GM18873 (cell line): ENCODE results near the gene RIC3.

Experiments used
- ATAC-seq: cut with Tn5 transposase; IDR thresholded peaks from one replicate; pipeline ENCODE4 v1.9.1; 2021; ENCODE audit warnings: mild to moderate bottlenecking, moderate library complexity, moderate number of reproducible peaks; ENCODE audit not compliant: unreplicated experiment, low FRiP score

RIC3 gene

GRCh38 chr11:8106679-8107078, 62.1 kb downstream of the RIC3 start:
- ATAC-seq, result no peak

GRCh38 chr11:8105666-8106065, 63.2 kb downstream of the RIC3 start:
- no peak for ATAC-seq

GRCh38 chr11:8105133-8105532, 63.7 kb downstream of the RIC3 start:
- ATAC-seq, result no peak

GRCh38 chr11:8103909-8104308, 64.9 kb downstream of the RIC3 start:
- no peak for ATAC-seq

- ATAC-seq, result no peak
Observed at GRCh38 chr11:8102965-8103364, 65.9 kb downstream of the RIC3 start.

GRCh38 chr11:8102296-8102915, 66.4 kb downstream of the RIC3 start:
- ATAC-seq, result no peak

GRCh38 chr11:8101421-8101820, 67.4 kb downstream of the RIC3 start:
- ATAC-seq, result no peak

GRCh38 chr11:8100605-8101004, 68.2 kb downstream of the RIC3 start:
- no peak for ATAC-seq

- ATAC-seq, result no peak
Observed at GRCh38 chr11:8100158-8100557, 68.7 kb downstream of the RIC3 start.

GRCh38 chr11:8099291-8099899, 69.4 kb downstream of the RIC3 start:
- ATAC-seq, result no peak

GRCh38 chr11:8098879-8099278, 69.9 kb downstream of the RIC3 start:
- ATAC-seq, result no peak

- ATAC-seq, result no peak
Observed at GRCh38 chr11:8098361-8098760, 70.5 kb downstream of the RIC3 start.

GRCh38 chr11:8097926-8098325, 70.9 kb downstream of the RIC3 start:
- no peak for ATAC-seq

- ATAC-seq, result no peak
Observed at GRCh38 chr11:8097468-8097867, 71.4 kb downstream of the RIC3 start.

- no peak for ATAC-seq
Observed at GRCh38 chr11:8097062-8097461, 71.8 kb downstream of the RIC3 start.

- no peak for ATAC-seq
Observed at GRCh38 chr11:8096575-8096974, 72.2 kb downstream of the RIC3 start.

GRCh38 chr11:8095806-8096522, 72.9 kb downstream of the RIC3 start:
- no peak for ATAC-seq

GRCh38 chr11:8095371-8095770, 73.5 kb downstream of the RIC3 start:
- ATAC-seq, result no peak

GRCh38 chr11:8094656-8095055, 74.2 kb downstream of the RIC3 start:
- no peak for ATAC-seq

GRCh38 chr11:8093931-8094575, 74.8 kb downstream of the RIC3 start:
- ATAC-seq, result no peak
